H9 (cell line): Measurements from ENCODE around the gene FLVCR1. TPM values are rescaled to one million over a fixed set of nuclear protein-coding genes. Genes with fewer than 3 reads are reported as not detected.
"Not testable (repeated sequence)": the region's sequence is repeated elsewhere in the genome, so short reads cannot be mapped to it uniquely, and the experiment has no call there.

Experiments
- DNase-seq: peaks from one replicate; pipeline ENCODE4 v3.0.0-alpha.2; 2017
- H2AFZ ChIP-seq: one replicate; pipeline ENCODE4 v1.6.1; 2013; ENCODE audit warnings: mild to moderate bottlenecking, low read length, control low read depth, moderate library complexity
- H2AK5ac ChIP-seq: 2 replicates; pipeline ENCODE4 v1.6.1; 2013; ENCODE audit warnings: low read length, control low read depth, mixed read lengths; ENCODE audit not compliant: insufficient read length
- H2BK120ac ChIP-seq: one replicate; pipeline ENCODE4 v1.6.1; 2013; ENCODE audit warnings: low read depth, mild to moderate bottlenecking, low read length, control low read depth, inconsistent platforms; ENCODE audit not compliant: poor library complexity, severe bottlenecking
- H2BK12ac ChIP-seq: 2 replicates; pipeline ENCODE4 v1.6.1; 2013; ENCODE audit warnings: low read length, control low read depth, mixed read lengths, low read depth; ENCODE audit not compliant: insufficient read length
- H2BK15ac ChIP-seq: 2 replicates; pipeline ENCODE4 v1.6.1; 2013; ENCODE audit warnings: low read depth, low read length, control low read depth
- H2BK20ac ChIP-seq: one replicate; pipeline ENCODE4 v1.6.1; 2013; ENCODE audit warnings: low read depth, mild to moderate bottlenecking, low read length, control low read depth, inconsistent platforms; ENCODE audit not compliant: poor library complexity, severe bottlenecking
- H2BK5ac ChIP-seq: 2 replicates; pipeline ENCODE4 v1.6.1; 2013; ENCODE audit warnings: low read length, control low read depth, mixed read lengths; ENCODE audit not compliant: insufficient read length
- H3K14ac ChIP-seq: 2 replicates; pipeline ENCODE4 v1.6.1; 2013; ENCODE audit warnings: low read length, control low read depth; ENCODE audit not compliant: insufficient read depth
- H3K18ac ChIP-seq: 2 replicates; pipeline ENCODE4 v1.6.1; 2013; ENCODE audit warnings: low read depth, mild to moderate bottlenecking, mixed read lengths, low read length, control low read depth; ENCODE audit not compliant: insufficient read length
- H3K23ac ChIP-seq: 2 replicates; pipeline ENCODE4 v1.6.1; 2013; ENCODE audit warnings: low read length, control low read depth, mixed read lengths, low read depth; ENCODE audit not compliant: insufficient read length
- H3K23me2 ChIP-seq: 2 replicates; pipeline ENCODE4 v1.6.1; 2013; ENCODE audit warnings: low read depth, mild to moderate bottlenecking, mixed read lengths, low read length, control low read depth; ENCODE audit not compliant: insufficient read length, poor library complexity, severe bottlenecking
- H3K27ac ChIP-seq: 2 replicates; pipeline ENCODE4 v1.5.1; 2013; ENCODE audit warnings: low read length, control low read depth, mixed read lengths, low read depth; ENCODE audit not compliant: insufficient read length
- H3K27me3 ChIP-seq: 2 replicates; pipeline ENCODE4 v1.6.1; 2013; ENCODE audit warnings: low read length, control low read depth, inconsistent platforms; ENCODE audit not compliant: insufficient read depth
- H3K4ac ChIP-seq: 2 replicates; pipeline ENCODE4 v1.6.1; 2013; ENCODE audit warnings: low read depth, mild to moderate bottlenecking, control low read depth, inconsistent platforms, low read length, moderate library complexity
- H3K4me1 ChIP-seq: 2 replicates; pipeline ENCODE4 v1.6.1; 2013; ENCODE audit warnings: low read length, control low read depth, inconsistent platforms; ENCODE audit not compliant: insufficient read depth
- H3K4me2 ChIP-seq: 2 replicates; pipeline ENCODE4 v1.6.1; 2013; ENCODE audit warnings: low read length, control low read depth, mixed read lengths; ENCODE audit not compliant: insufficient read length, insufficient read depth
- H3K56ac ChIP-seq: 2 replicates; pipeline ENCODE4 v1.6.1; 2013; ENCODE audit warnings: low read depth, mild to moderate bottlenecking, mixed read lengths, low read length, control low read depth; ENCODE audit not compliant: insufficient read length
- H3K79me1 ChIP-seq: 2 replicates; pipeline ENCODE4 v1.6.1; 2013; ENCODE audit warnings: low read depth, mild to moderate bottlenecking, moderate library complexity, low read length, control low read depth, inconsistent platforms; ENCODE audit not compliant: insufficient read depth, poor library complexity, severe bottlenecking
- H3K79me2 ChIP-seq: 2 replicates; pipeline ENCODE4 v1.6.1; 2013; ENCODE audit warnings: low read length, control low read depth, inconsistent platforms; ENCODE audit not compliant: insufficient read depth
- H3K9ac ChIP-seq: 2 replicates; pipeline ENCODE4 v1.6.1; 2013; ENCODE audit warnings: low read length, control low read depth, mixed read lengths; ENCODE audit not compliant: insufficient read length; ENCODE audit errors: extremely low read depth
- H3K9me3 ChIP-seq: one replicate; pipeline ENCODE4 v1.6.1; 2013; ENCODE audit warnings: low read depth, low read length, inconsistent platforms; ENCODE audit not compliant: control insufficient read depth
- H3T11ph ChIP-seq: one replicate; pipeline ENCODE4 v1.6.1; 2013; ENCODE audit warnings: mild to moderate bottlenecking, low read length, control low read depth, inconsistent platforms
- H4K20me1 ChIP-seq: one replicate; pipeline ENCODE4 v1.6.1; 2013; ENCODE audit not compliant: control insufficient read depth, insufficient read length, insufficient read depth
- H4K5ac ChIP-seq: 2 replicates; pipeline ENCODE4 v1.6.1; 2013; ENCODE audit warnings: low read depth, mild to moderate bottlenecking, mixed read lengths, low read length, control low read depth; ENCODE audit not compliant: insufficient read length
- H4K8ac ChIP-seq: replicated peaks from 2 replicates; pipeline ENCODE4 v1.6.1; 2013; ENCODE audit warnings: low read length, control low read depth, mixed read lengths, low read depth; ENCODE audit not compliant: insufficient read length
- H4K91ac ChIP-seq: 2 replicates; pipeline ENCODE4 v1.6.1; 2013; ENCODE audit warnings: low read depth, mild to moderate bottlenecking, moderate library complexity, mixed read lengths, low read length, control low read depth; ENCODE audit not compliant: insufficient read length
- H3K27ac Mint-ChIP-seq, 3 experiments: 2 replicates in 2 of 3; 3 replicates in 1 of 3; pipeline ENCODE4 v1.8.0; 2020 to 2021; ENCODE audit warnings: mixed read lengths in 3 of 3, mild to moderate bottlenecking in 1 of 3, moderate library complexity in 1 of 3
- H3K27me3 Mint-ChIP-seq: 2 replicates; pipeline ENCODE4 v1.8.0; 2021; ENCODE audit warnings: low read depth, mild to moderate bottlenecking, moderate library complexity, mixed read lengths
- H3K36me3 Mint-ChIP-seq, 3 experiments: 2 replicates in 2 of 3; 3 replicates in 1 of 3; pipeline ENCODE4 v1.8.0; 2020 to 2021; ENCODE audit warnings: low read depth in 3 of 3, mixed read lengths in 3 of 3; ENCODE audit not compliant: insufficient read depth in 1 of 3
- H3K4me1 Mint-ChIP-seq, 2 experiments: 2 replicates each; pipeline ENCODE4 v1.8.0; 2020; ENCODE audit warnings: mixed read lengths in 2 of 2
- H3K4me3 Mint-ChIP-seq, 2 experiments: 2 replicates in 1 of 2; 3 replicates in 1 of 2; pipeline ENCODE4 v1.8.0; 2020 to 2021; ENCODE audit warnings: mild to moderate bottlenecking in 2 of 2, mixed read lengths in 2 of 2, moderate library complexity in 1 of 2
- H3K9me3 Mint-ChIP-seq, 2 experiments: 2 replicates in 1 of 2; 3 replicates in 1 of 2; pipeline ENCODE4 v1.8.0; 2020; ENCODE audit warnings: mild to moderate bottlenecking in 2 of 2, mixed read lengths in 2 of 2, moderate library complexity in 1 of 2
- CTCF ChIP-seq: fragments of 200-600 bp; sonication (generic); conservative IDR thresholded peaks from 3 replicates; pipeline ENCODE4 v1.8.0; 2021; ENCODE audit warnings: antibody characterized with exemption, mild to moderate bottlenecking
- WGBS: extraction: QIAGEN DNeasy Blood & Tissue Kit; methylation state at CpG from one replicate; pipeline ENCODE4 v1.1.7; 2013; ENCODE audit warnings: missing lambda C conversion rate, low lambda C conversion rate, mixed read lengths; ENCODE audit not compliant: insufficient read length; ENCODE audit errors: extremely low coverage; 5-methylcytosine and 5-hydroxymethylcytosine counted together
- total RNA-seq: library from RNA; stranded (reverse); gene quantifications from 2 replicates; pipeline ENCODE4 v1.2.1, GENCODE V29; 2021

Gene FLVCR1
- total RNA-seq, 1 experiment from 2014 or later = 55.2 TPM

- peak overlapping the region; percentile 86 to 97 for H3K4me3 Mint-ChIP-seq
- peak overlapping the region; percentile 98 for H3K9ac ChIP-seq
- WGBS = no CpG with 5 or more reads among the region's 3 CpGs
- H3K23ac ChIP-seq = no peak overlapping the region
- H2BK5ac ChIP-seq = peak overlapping the region; percentile 92
- H3K27ac Mint-ChIP-seq = peak overlapping the region; percentile 98 to 100 (median 100)
- H4K91ac ChIP-seq = no peak overlapping the region
- H3K9me3 ChIP-seq = no peaks in the 10 kb centered on the region
- peak overlapping the region; percentile 83 for H2BK12ac ChIP-seq
- TF ChIP-seq CTCF = no peak
- H2BK20ac ChIP-seq = peak overlapping the region; percentile 83
- peak overlapping the region; percentile 100 for H3K27ac ChIP-seq
- no peak overlapping the region for H4K8ac ChIP-seq
- peak overlapping the region; percentile 88 for H4K5ac ChIP-seq
- peak overlapping the region; percentile 88 for H2BK120ac ChIP-seq
- no peak overlapping the region for H2AFZ ChIP-seq
- peak overlapping the region; percentile 64 for H3K4me2 ChIP-seq
- peak overlapping the region; percentile 91 for H3K56ac ChIP-seq
- no peak overlapping the region for H2BK15ac ChIP-seq
- H3K27me3 Mint-ChIP-seq = peaks cover 1% of the 10 kb centered on the region; the same call in 1 of the 2 replicates
- H3K23me2 ChIP-seq = no peaks in the 10 kb centered on the region
- peaks cover 16% of the 10 kb centered on the region; the same call in 1 of the 2 replicates for H3K79me2 ChIP-seq
- H4K20me1 ChIP-seq = no peaks in the 10 kb centered on the region
- peak; percentile 58 for DNase-seq
- H3K4ac ChIP-seq = peak overlapping the region; percentile 77; the same call in 1 of the 2 replicates
- peaks cover 14 to 24% of the 10 kb centered on the region in 2 experiments for H3K9me3 Mint-ChIP-seq
- peaks cover 34 to 61% (median 49%) of the 10 kb centered on the region in 3 experiments for H3K36me3 Mint-ChIP-seq
- H3T11ph ChIP-seq = peak overlapping the region; percentile 99
- H3K4me1 ChIP-seq = peaks cover 3% of the 10 kb centered on the region; the same call in 1 of the 2 replicates
- H2AK5ac ChIP-seq = no peak overlapping the region
- H3K18ac ChIP-seq = peak overlapping the region; percentile 89
- H3K27me3 ChIP-seq = no peaks in the 10 kb centered on the region
- H3K4me1 Mint-ChIP-seq = peaks cover 53 to 83% of the 10 kb centered on the region in 2 experiments
- peak overlapping the region; percentile 63; the same call in 1 of the 2 replicates for H3K14ac ChIP-seq
- no peaks in the 10 kb centered on the region for H3K79me1 ChIP-seq
Measured at GRCh38 chr1:212909652-212910063, 51.6 kb downstream of the FLVCR1 start.

GRCh38 chr1:212910213-212910612, 52.1 kb downstream of the FLVCR1 start:
- peak overlapping the region; percentile 64 for H3K4me2 ChIP-seq

More at GRCh38 chr1:212910213-212910612, 52.1 kb downstream of the FLVCR1 start:
- H2BK15ac ChIP-seq, H3K14ac ChIP-seq, H4K20me1 ChIP-seq, H2AFZ ChIP-seq, H4K8ac ChIP-seq, H3T11ph ChIP-seq, H4K91ac ChIP-seq, H3K23ac ChIP-seq, H3K9me3 ChIP-seq, H2BK5ac ChIP-seq, H3K23me2 ChIP-seq, H2AK5ac ChIP-seq, H3K27me3 ChIP-seq, H3K27me3 Mint-ChIP-seq, H2BK20ac ChIP-seq, H3K18ac ChIP-seq, H2BK120ac ChIP-seq, H3K56ac ChIP-seq, H2BK12ac ChIP-seq, H3K4ac ChIP-seq, H3K79me1 ChIP-seq, H4K5ac ChIP-seq, H3K4me1 ChIP-seq: not testable (repeated sequence)
- DNase-seq = peak; percentile 73
- peaks cover 16% of the 10 kb centered on the region; the same call in 1 of the 2 replicates for H3K79me2 ChIP-seq
- peak overlapping the region; percentile 81 for H3K9ac ChIP-seq
- peaks cover 29 to 56% (median 44%) of the 10 kb centered on the region in 3 experiments for H3K36me3 Mint-ChIP-seq
- peak overlapping the region; percentile 99 to 100 (median 100) for H3K27ac Mint-ChIP-seq
- no CpG with 5 or more reads among the region's 10 CpGs for WGBS
- H3K4me3 Mint-ChIP-seq = peak overlapping the region; percentile 86 to 97
- H3K4me1 Mint-ChIP-seq = peaks cover 55 to 89% of the 10 kb centered on the region in 2 experiments
- peaks cover 9 to 19% of the 10 kb centered on the region in 2 experiments for H3K9me3 Mint-ChIP-seq
- H3K27ac ChIP-seq = peak overlapping the region; percentile 100
